ENCODE data around the gene PIP4K2B.

GRCh38 chr17:38797828-38798227 is 1.5 kb downstream of the PIP4K2B start:
- TF ChIP-seq CTCF (IDR thresholded peaks at IDR 0.05; ENCODE audit: borderline replicate concordance, extremely low read depth, low read length, poor library complexity, severe bottlenecking) (no peak), EZH2 (IDR thresholded peaks at IDR 0.05; ENCODE audit: borderline replicate concordance, low read depth, low read length, severe bottlenecking) (no peak)
